Stimulated activated CD4-positive, alpha-beta T cell treated with anti-CD3 and anti-CD28 coated beads, TNF-alpha, amount 100 ng/mL, for 48 hours (primary cell): ENCODE data around the gene BBOX1.
"Not testable (repeated sequence)": the region's sequence is repeated elsewhere in the genome, so short reads cannot be mapped to it uniquely, and the experiment has no call there.

Source experiments
- DNase-seq, 3 donors: peaks; one replicate each; pipeline ENCODE4 v3.0.0-alpha.2; 2020; ENCODE audit warnings: low read depth in 3 of 3

The BBOX1 gene

GRCh38 chr11:27124514-27125264 is 84.1 kb downstream of the BBOX1 start:
- DNase-seq, result no peak

- DNase-seq, result no peak
Observed at GRCh38 chr11:27129686-27130085, 89.1 kb downstream of the BBOX1 start.

GRCh38 chr11:27130806-27131205 is 90.2 kb downstream of the BBOX1 start:
- no peak for DNase-seq

- DNase-seq, result not testable (repeated sequence)
Observed at GRCh38 chr11:27135924-27136329, 95.3 kb downstream of the BBOX1 start.

DNA sequence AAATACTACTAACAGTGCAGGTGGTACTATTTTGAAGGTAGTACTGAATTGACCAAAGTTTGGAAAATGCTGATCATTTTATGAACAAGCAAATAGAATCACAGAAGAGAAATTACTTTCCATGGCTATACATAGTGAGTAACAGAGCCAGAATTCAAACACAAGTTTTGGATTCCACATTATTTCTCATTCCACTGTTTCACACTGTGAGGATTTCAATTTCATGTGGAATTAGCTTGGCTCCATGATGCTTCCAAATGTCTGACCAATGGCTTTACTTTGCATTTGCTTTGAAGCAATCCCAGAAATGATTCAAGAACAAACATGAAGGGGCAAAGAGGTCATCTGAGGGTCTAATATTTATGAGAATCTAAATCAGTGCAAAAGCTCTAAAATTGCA is 98.1 kb downstream of the BBOX1 start:
- no peak for DNase-seq

- DNase-seq, result no peak
Observed at GRCh38 chr11:27139742-27140367, 99.2 kb downstream of the BBOX1 start.

GRCh38 chr11:27141576-27141975 is 101.0 kb downstream of the BBOX1 start:
- no peak for DNase-seq

GRCh38 chr11:27147916-27148315 is 107.3 kb downstream of the BBOX1 start:
- no peak for DNase-seq

DNA sequence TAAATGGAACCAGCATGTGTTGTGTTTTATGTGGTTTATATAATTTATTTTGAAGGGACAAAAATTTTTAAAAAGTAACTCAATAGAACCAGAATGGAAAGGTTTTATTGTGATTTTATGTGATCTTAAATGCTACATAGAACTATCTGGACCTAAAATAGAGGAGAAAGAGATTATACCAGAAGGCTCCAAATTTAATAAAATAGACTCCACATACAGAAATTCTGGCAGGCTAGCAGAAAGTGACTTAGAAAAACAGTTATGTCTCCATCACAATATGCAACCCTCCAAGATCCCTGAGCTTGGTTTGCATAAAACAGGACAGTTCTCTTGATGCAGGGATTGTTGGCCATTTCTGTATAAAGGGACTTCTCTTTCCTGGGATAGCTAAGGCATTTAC is 107.9 kb downstream of the BBOX1 start:
- DNase-seq, result no peak

DNA sequence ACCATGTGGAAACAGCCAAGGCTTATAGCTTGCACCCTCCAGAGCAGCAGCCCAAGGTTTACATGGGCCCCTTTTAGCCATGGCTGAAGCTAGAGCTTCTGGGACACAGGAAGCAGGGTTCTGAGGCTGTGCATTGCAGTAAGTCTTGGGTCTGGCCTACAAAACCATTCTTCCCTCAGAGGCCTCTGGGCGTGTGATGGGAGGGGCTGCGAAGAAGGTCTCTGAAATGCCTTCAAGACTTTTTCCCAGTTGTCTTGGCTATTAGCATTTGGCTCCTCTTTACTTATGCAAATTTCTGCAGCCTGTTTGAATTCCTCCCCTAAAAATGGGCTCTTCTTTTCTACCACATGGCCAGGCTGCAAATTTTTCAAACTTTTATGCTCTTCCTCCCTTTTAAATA is 109.5 kb downstream of the BBOX1 start:
- no peak for DNase-seq

DNA sequence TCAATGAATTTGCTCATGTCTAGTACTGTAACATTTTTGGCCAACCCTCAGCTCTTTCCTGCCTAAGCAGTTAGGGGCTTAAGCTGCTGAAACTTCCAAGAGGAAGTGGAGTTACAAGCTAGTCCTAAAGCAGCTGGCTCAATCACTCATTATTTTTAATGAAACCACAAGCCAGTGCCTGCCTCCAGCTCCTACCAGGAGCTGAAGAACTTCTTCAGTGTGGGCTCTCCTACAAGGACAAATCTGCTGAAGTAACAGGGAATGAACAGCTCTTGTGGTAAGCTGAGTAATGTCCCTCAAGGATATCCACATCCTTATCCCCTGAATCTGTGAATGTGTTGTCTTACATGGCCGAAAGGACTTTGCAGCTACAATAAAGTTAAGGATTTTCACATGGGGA is 112.5 kb downstream of the BBOX1 start:
- DNase-seq, result no peak

GRCh38 chr11:27158456-27159334 is 118.1 kb downstream of the BBOX1 start:
- DNase-seq, result no peak

DNA sequence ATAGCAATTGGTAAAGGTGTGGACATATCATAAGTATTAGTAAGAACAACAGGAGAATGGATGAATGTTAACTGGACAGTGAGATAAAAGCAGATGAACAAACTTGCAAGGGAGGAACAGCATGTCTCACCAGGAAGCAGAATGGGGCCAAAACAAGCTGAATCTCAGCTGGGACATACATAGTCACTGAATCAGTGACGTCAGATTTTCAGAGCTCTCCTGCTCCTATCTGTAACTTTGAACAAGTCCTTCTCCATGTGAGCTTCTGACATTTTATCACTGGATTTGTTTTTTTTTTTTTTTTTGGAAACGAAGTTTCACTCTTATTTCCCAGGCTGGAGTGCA is 118.7 kb downstream of the BBOX1 start:
- DNase-seq, result no peak

- no peak for DNase-seq
Observed at GRCh38 chr11:27161071-27161470, 120.5 kb downstream of the BBOX1 start.

DNA sequence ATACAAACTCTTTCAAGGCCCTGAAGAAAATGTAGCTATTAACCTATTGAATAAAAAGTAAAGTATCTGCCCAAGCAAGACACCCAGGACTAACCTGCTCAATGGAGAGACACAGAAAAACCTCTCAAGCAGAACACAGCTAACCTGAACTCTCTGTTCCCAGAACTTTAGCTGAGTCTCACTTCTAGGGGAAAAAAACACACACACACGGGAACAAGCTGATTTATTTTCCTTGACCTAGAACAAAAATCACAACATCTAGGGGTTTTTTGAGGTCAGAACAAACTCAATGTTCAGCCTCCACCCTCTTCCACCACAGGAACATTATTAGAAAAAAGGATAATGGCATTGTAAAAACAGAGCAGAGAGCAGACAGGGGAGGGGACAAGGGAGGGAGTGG is 121.6 kb downstream of the BBOX1 start:
- no peak for DNase-seq

- DNase-seq, result no peak
Observed at GRCh38 chr11:27166130-27166529, 125.5 kb downstream of the BBOX1 start.

- no peak for DNase-seq
Observed at GRCh38 chr11:27171376-27171958, 130.9 kb downstream of the BBOX1 start.

DNA sequence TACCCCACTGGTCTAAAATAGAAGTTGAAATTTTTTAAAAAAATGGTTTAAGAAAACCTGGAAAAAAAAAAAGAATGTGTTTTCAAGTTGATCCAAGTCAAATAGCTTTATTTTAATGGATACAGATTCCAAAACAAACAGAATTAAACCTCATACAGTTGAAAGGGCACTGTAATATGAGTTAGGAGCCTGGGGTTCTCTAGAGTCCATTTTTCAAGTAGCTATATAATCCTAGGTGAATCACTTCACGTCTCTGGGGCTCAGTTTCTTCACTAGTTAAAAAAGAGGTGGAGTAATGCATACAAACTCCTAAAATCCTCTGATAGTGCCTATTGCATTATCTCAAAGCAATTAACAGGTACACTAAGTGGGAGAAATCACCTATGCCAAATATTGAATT is 132.9 kb downstream of the BBOX1 start:
- no peak for DNase-seq

- no peak for DNase-seq
Observed at GRCh38 chr11:27174021-27174420, 133.4 kb downstream of the BBOX1 start.

GRCh38 chr11:27174672-27175210 is 134.1 kb downstream of the BBOX1 start:
- no peak for DNase-seq

- not testable (repeated sequence) for DNase-seq
Observed at GRCh38 chr11:27175562-27175961, 134.9 kb downstream of the BBOX1 start.
